ENCODE measurements around the gene PCBD1. TPM values are rescaled to one million over a fixed set of nuclear protein-coding genes. Genes with fewer than 3 reads are reported as not detected.

Gene PCBD1
- total RNA-seq, 1 donor from 2014 or later: 36.8 TPM

DNA sequence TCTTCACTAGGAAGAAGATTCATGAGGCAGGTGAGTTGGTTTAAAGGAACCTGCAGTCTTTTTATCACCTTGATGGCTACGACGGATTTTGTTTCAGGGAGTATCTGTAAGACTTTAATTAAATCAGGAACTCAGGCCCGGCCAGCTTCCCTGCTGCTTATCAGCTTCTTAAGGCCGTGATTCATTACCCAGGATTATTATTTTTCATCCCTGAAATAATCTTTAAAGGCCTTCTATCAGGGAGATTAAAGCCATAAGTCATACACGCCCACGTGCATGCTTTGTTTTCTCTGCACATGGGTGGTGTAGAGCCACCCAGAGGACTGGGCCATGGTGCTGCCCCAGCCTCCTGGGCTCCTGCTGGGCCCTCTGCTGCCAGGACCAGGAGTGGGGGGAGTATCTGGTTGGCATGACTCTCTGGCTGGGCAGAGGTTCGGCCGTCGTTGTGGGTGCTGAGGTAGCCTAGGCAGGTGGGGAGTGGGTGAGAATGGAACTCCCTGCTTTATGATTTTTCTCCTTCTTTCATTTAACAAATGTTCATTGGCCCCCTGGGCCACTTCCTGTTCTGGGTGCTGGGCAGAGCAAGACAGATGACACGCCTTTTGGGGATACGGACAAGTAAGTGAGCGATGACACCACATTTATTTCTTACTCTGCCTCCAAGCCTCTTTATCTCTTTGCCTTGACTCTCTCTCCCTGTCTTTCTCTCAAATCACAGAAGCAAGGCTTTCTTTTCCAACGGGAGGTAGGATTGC, 39.0 kb upstream of the PCBD1 start:
- TF ChIP-seq POLR2A (IDR thresholded peaks at IDR 0.05) (no peak), POLR2AphosphoS5 (IDR thresholded peaks at IDR 0.05; ENCODE audit: insufficient read depth in 1 of 2, low read depth in 1 of 2) (no peak)
- TF ChIP-seq, protein P1, sequence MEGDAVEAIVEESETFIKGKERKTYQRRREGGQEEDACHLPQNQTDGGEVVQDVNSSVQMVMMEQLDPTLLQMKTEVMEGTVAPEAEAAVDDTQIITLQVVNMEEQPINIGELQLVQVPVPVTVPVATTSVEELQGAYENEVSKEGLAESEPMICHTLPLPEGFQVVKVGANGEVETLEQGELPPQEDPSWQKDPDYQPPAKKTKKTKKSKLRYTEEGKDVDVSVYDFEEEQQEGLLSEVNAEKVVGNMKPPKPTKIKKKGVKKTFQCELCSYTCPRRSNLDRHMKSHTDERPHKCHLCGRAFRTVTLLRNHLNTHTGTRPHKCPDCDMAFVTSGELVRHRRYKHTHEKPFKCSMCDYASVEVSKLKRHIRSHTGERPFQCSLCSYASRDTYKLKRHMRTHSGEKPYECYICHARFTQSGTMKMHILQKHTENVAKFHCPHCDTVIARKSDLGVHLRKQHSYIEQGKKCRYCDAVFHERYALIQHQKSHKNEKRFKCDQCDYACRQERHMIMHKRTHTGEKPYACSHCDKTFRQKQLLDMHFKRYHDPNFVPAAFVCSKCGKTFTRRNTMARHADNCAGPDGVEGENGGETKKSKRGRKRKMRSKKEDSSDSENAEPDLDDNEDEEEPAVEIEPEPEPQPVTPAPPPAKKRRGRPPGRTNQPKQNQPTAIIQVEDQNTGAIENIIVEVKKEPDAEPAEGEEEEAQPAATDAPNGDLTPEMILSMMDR (IDR thresholded peaks at IDR 0.05): no peak
- Histone ChIP-seq H3K4me1 (no peaks in the 10 kb centered on the region), H3K4me3 (no peak overlapping the region), H3K27me3 (no peaks in the 10 kb centered on the region), H3K36me3 (no peaks in the 10 kb centered on the region), H3K27ac (no peak overlapping the region), H3K9me3 (no peaks in the 10 kb centered on the region)
- intact Hi-C loops (cut with DNase I): loop anchor here (5.0 to 10.0 kb wide), 2 partner anchors 277 to 360 kb away; no protein-coding TSS in a partner anchor
- no peak for DNase-seq (ENCODE audit: extremely low spot score in 2 of 2)

DNA sequence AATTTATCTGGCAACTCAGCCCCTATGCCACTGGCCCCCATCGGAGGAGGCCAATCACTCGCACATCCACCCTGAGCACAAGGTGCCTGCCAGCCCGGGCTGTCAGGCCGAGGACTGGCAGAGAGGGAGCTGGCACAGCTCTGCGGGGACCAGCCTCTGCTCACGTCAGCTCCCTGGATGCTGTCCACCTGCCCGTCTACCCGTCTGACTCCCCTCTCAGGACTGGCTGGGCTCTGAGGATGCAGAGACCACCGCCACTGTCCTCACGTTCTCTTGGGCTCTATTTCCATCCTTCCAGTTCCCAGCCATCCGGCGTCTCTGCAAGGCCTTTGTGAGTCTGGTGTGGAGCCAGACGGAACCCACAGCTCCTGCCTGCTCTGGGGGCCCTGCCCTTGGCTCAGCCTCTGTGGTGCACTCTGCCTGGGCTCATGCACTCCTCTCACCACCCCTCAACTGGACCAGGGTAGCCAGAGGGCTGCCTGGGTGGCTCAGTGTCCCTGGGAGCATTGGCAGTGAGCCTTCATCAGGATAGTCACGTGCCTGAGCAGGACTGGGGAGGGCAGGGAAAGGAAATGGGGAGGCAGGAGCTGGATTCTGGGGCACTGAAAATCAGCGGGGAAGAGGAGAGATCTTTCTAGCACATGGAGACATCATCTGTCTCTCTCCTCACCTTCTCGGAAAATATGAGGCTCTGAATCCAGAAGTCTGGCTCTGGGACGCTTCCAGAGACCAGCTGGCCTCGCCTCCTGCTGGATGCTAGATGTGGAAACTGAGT, 38.0 kb upstream of the PCBD1 start:
- no peak overlapping the region for H3K27ac ChIP-seq
- H3K27me3 ChIP-seq: no peaks in the 10 kb centered on the region
- H3K4me1 ChIP-seq: no peaks in the 10 kb centered on the region
- TF ChIP-seq POLR2AphosphoS5 (IDR thresholded peaks at IDR 0.05; ENCODE audit: insufficient read depth in 1 of 2, low read depth in 1 of 2) (no peak), POLR2A (IDR thresholded peaks at IDR 0.05) (no peak)
- TF ChIP-seq, protein P1 (IDR thresholded peaks at IDR 0.05): no peak
- no peaks in the 10 kb centered on the region for H3K9me3 ChIP-seq
- no peaks in the 10 kb centered on the region for H3K36me3 ChIP-seq
- H3K4me3 ChIP-seq: no peak overlapping the region
- intact Hi-C loops (cut with DNase I): loop anchor here (5.0 to 10.0 kb wide), 2 partner anchors 278 to 361 kb away; no protein-coding TSS in a partner anchor
- DNase-seq (ENCODE audit: extremely low spot score in 2 of 2): no peak

DNA sequence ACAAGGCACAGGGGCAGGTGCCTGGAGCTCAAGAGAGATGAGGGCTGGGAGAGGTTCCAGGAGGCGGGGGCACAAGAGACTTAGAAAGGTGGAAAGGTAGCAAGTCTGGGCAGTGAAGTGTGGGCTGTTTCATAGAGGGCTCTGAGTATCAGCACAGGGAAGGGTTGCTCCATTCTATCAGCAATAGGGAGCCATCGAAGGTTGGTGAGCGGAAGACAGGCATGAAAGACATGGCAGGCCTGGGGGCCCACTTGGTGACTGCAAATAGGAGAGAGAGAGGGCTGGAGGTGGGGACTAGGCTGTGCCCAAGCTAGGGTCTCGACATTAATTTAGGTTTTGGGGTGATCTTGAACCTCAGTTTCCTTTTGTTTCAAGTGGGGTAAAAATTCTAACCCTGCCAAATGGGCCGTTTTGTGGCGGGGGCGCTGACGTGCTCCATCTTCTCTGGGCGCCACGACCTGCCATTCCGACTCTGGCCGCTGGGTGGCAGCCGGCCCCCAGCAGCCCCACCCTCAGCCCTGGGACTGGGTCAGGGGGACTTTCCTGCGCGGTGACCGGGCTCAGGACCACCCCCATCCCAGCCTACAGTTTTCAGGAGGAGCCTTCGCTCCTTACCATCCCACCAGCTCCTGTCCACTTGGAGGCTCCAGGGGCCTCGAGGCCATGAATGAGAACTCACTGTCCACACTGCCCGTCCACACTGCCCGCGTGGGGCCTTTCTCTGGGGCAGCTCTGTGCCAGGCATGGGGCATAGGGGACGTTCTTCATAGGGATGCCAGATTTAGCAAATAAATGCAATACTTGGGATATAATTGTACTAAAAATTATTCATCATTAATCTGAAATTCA, 37.2 kb upstream of the PCBD1 start:
- intact Hi-C loops (cut with DNase I): loop anchor here (5.0 to 10.0 kb wide), 2 partner anchors 279 to 362 kb away; no protein-coding TSS in a partner anchor
- Histone ChIP-seq H3K36me3 (no peaks in the 10 kb centered on the region), H3K4me3 (no peak overlapping the region), H3K27ac (no peak overlapping the region), H3K27me3 (no peaks in the 10 kb centered on the region), H3K9me3 (no peaks in the 10 kb centered on the region), H3K4me1 (no peaks in the 10 kb centered on the region)
- TF ChIP-seq, protein P1 (IDR thresholded peaks at IDR 0.05): peak; percentile 50 to 88 (median 83)
- TF ChIP-seq POLR2AphosphoS5 (IDR thresholded peaks at IDR 0.05; ENCODE audit: insufficient read depth in 1 of 2, low read depth in 1 of 2) (no peak), POLR2A (IDR thresholded peaks at IDR 0.05) (no peak)
- DNase-seq (ENCODE audit: extremely low spot score in 2 of 2): no peak

DNA sequence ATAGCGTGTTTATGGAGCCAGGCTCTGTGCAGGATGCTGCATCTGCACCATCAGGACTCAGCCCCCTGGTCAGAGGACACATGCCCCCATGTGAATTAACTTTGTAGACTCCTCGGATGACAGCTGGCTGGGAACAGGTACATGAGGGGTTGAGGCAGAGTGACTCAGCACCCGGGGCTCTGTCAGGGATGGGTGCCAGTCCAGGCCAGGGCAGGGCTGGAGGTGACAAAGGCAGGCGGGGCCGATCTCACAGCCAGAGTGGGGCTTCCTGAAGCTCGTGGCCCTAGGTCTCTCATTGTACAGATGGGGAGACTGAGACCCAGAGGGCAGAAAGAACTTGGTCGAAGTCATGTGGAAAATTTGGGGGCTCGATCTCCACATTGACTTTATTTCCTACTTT, 35.3 kb upstream of the PCBD1 start:
- Histone ChIP-seq H3K4me1 (no peaks in the 10 kb centered on the region), H3K4me3 (no peak overlapping the region), H3K36me3 (no peaks in the 10 kb centered on the region), H3K27ac (no peak overlapping the region), H3K27me3 (no peaks in the 10 kb centered on the region), H3K9me3 (no peaks in the 10 kb centered on the region)
- intact Hi-C loops (cut with DNase I): loop anchor here (10.0 kb wide), 1 partner anchor 281 kb away; no protein-coding TSS in a partner anchor
- DNase-seq (ENCODE audit: extremely low spot score in 2 of 2): no peak
- TF ChIP-seq, protein P1 (IDR thresholded peaks at IDR 0.05): no peak
- TF ChIP-seq POLR2AphosphoS5 (IDR thresholded peaks at IDR 0.05; ENCODE audit: insufficient read depth in 1 of 2, low read depth in 1 of 2) (no peak), POLR2A (IDR thresholded peaks at IDR 0.05) (no peak)

Measured in vagina (tissue), 2 donors.